ENCODE measurements around the gene CAMK2D. TPM values are rescaled to one million over a fixed set of nuclear protein-coding genes. Genes with fewer than 3 reads are reported as not detected.

CAMK2D gene
- total and polyA plus RNA-seq, 2 donors (not counting 1 experiment from before 2014, with no cell fraction given), result 120 to 262 TPM

- no peaks in the 10 kb centered on the region for H3K4me1 ChIP-seq (ENCODE audit: control insufficient read depth, extremely low read depth, insufficient read depth, low read length)
Observed at GRCh38 chr4:113750296-113750695, 11.2 kb downstream of the CAMK2D start.

GRCh38 chr4:113749178-113749577 lies 12.4 kb downstream of the CAMK2D start:
- Histone ChIP-seq H3K4me1 (ENCODE audit: control insufficient read depth, extremely low read depth, insufficient read depth, low read length) (no peaks in the 10 kb centered on the region), H3K9me3 (ENCODE audit: control insufficient read depth, insufficient read depth, low read depth, low read length) (no peaks in the 10 kb centered on the region), H3K27me3 (ENCODE audit: control insufficient read depth, insufficient read depth, low read length) (no peaks in the 10 kb centered on the region), H3K27ac (ENCODE audit: insufficient read depth, low read length) (no peak overlapping the region), H3K79me2 (ENCODE audit: control insufficient read depth, insufficient read depth, low read length) (peaks cover 72% of the 10 kb centered on the region), H3K4me3 (replicated peaks in 1 of 4; ENCODE audit: control extremely low read depth in 1 of 4, insufficient read depth in 1 of 4, low read depth in 3 of 4, low read length in 4 of 4) (no peak overlapping the region), H3K4me2 (ENCODE audit: extremely low read depth, insufficient read depth, low read length) (no peak overlapping the region), H2AFZ (ENCODE audit: low read length) (no peak overlapping the region), H4K20me1 (ENCODE audit: control insufficient read depth, extremely low read depth, insufficient read depth, low read length) (no peaks in the 10 kb centered on the region), H3K9ac (ENCODE audit: insufficient read depth, low read length) (no peak overlapping the region), H3K36me3 (ENCODE audit: control insufficient read depth, insufficient read depth, low read length) (no peaks in the 10 kb centered on the region)
- peak in 1 of 2 donors; percentile 51 for DNase-seq (ENCODE audit: low read depth in 2 of 2)
- TF ChIP-seq EZH2 (IDR thresholded peaks at IDR 0.05; ENCODE audit: low read length, missing control alignments) (no peak), CTCF (conservative IDR thresholded peaks at IDR 0.05 in 1 of 2, IDR thresholded peaks at IDR 0.05 in 1 of 2; ENCODE audit: low read depth in 1 of 2, low read length in 2 of 2) (no peak)

More at GRCh38 chr4:113750296-113750695, 11.2 kb downstream of the CAMK2D start:
- no peak for TF ChIP-seq CTCF (conservative IDR thresholded peaks at IDR 0.05 in 1 of 2, IDR thresholded peaks at IDR 0.05 in 1 of 2; ENCODE audit: low read depth in 1 of 2, low read length in 2 of 2)
- H3K79me2 ChIP-seq (ENCODE audit: control insufficient read depth, insufficient read depth, low read length), result peaks cover 72% of the 10 kb centered on the region
- no peak overlapping the region for H3K4me2 ChIP-seq (ENCODE audit: extremely low read depth, insufficient read depth, low read length)
- no peaks in the 10 kb centered on the region for H3K27me3 ChIP-seq (ENCODE audit: control insufficient read depth, insufficient read depth, low read length)
- H3K27ac ChIP-seq (ENCODE audit: insufficient read depth, low read length), result no peak overlapping the region
- H3K36me3 ChIP-seq (ENCODE audit: control insufficient read depth, insufficient read depth, low read length), result no peaks in the 10 kb centered on the region
- DNase-seq (ENCODE audit: low read depth in 2 of 2), result no peak
- no peak overlapping the region for H2AFZ ChIP-seq (ENCODE audit: low read length)
- H4K20me1 ChIP-seq (ENCODE audit: control insufficient read depth, extremely low read depth, insufficient read depth, low read length), result no peaks in the 10 kb centered on the region
- H3K4me3 ChIP-seq (replicated peaks in 1 of 4; ENCODE audit: control extremely low read depth in 1 of 4, insufficient read depth in 1 of 4, low read depth in 3 of 4, low read length in 4 of 4), result no peak overlapping the region
- H3K9me3 ChIP-seq (ENCODE audit: control insufficient read depth, insufficient read depth, low read depth, low read length), result no peaks in the 10 kb centered on the region
- no peak overlapping the region for H3K9ac ChIP-seq (ENCODE audit: insufficient read depth, low read length)

- Histone ChIP-seq H3K36me3 (ENCODE audit: control insufficient read depth, insufficient read depth, low read length) (no peaks in the 10 kb centered on the region), H3K27ac (ENCODE audit: insufficient read depth, low read length) (no peak overlapping the region), H3K9ac (ENCODE audit: insufficient read depth, low read length) (no peak overlapping the region), H3K4me2 (ENCODE audit: extremely low read depth, insufficient read depth, low read length) (no peak overlapping the region), H3K9me3 (ENCODE audit: control insufficient read depth, insufficient read depth, low read depth, low read length) (no peaks in the 10 kb centered on the region), H4K20me1 (ENCODE audit: control insufficient read depth, extremely low read depth, insufficient read depth, low read length) (no peaks in the 10 kb centered on the region), H2AFZ (ENCODE audit: low read length) (no peak overlapping the region), H3K4me3 (replicated peaks in 1 of 4; ENCODE audit: control extremely low read depth in 1 of 4, insufficient read depth in 1 of 4, low read depth in 3 of 4, low read length in 4 of 4) (no peak overlapping the region), H3K27me3 (ENCODE audit: control insufficient read depth, insufficient read depth, low read length) (no peaks in the 10 kb centered on the region), H3K79me2 (ENCODE audit: control insufficient read depth, insufficient read depth, low read length) (peaks cover 68% of the 10 kb centered on the region), H3K4me1 (ENCODE audit: control insufficient read depth, extremely low read depth, insufficient read depth, low read length) (no peaks in the 10 kb centered on the region)
- TF ChIP-seq CTCF (conservative IDR thresholded peaks at IDR 0.05 in 1 of 2, IDR thresholded peaks at IDR 0.05 in 1 of 2; ENCODE audit: low read depth in 1 of 2, low read length in 2 of 2) (no peak), EZH2 (IDR thresholded peaks at IDR 0.05; ENCODE audit: low read length, missing control alignments) (no peak)
- DNase-seq (ENCODE audit: low read depth in 2 of 2), result no peak
Observed at GRCh38 chr4:113747949-113748348, 13.6 kb downstream of the CAMK2D start.

All from fibroblast of lung (primary cell).